Ovary (tissue), 9 donors: ENCODE measurements around the gene ELOVL3. TPM values are rescaled to one million over a fixed set of nuclear protein-coding genes. Genes with fewer than 3 reads are reported as not detected.

Experiments used
- DNase-seq, 5 donors: peaks; one replicate each; pipeline ENCODE4 v3.0.0-alpha.2; 2019 to 2020
- H3K27ac ChIP-seq, 2 donors: fragments of 200-600 bp; one replicate each; pipeline versions ENCODE4 v1.5.1 to v1.8.0; 2019 to 2022
- H3K27me3 ChIP-seq: fragments of 200-600 bp; one replicate; pipeline ENCODE4 v1.8.0; 2022
- H3K36me3 ChIP-seq: fragments of 200-600 bp; sonication (generic); one replicate; pipeline ENCODE4 v1.5.1; 2019
- H3K4me1 ChIP-seq: one replicate; pipeline ENCODE4 v1.8.1; 2013; ENCODE audit warnings: mild to moderate bottlenecking, moderate library complexity; ENCODE audit not compliant: insufficient read depth
- H3K4me3 ChIP-seq: fragments of 200-600 bp; sonication (generic); one replicate; pipeline ENCODE4 v1.5.1; 2017
- H3K9me3 ChIP-seq, 2 donors: fragments of 200-600 bp in 1 of 2; sonication (generic) in 1 of 2; one replicate each; pipeline versions ENCODE4 v1.5.1 to v1.8.1; 2013 to 2019; ENCODE audit warnings: mild to moderate bottlenecking in 1 of 2, moderate library complexity in 1 of 2
- EP300 ChIP-seq: sonication (generic); formaldehyde crosslinking; IDR thresholded peaks from one replicate; pipeline ENCODE4 v1.6.1; 2017; ENCODE audit warnings: antibody characterized with exemption
- POLR2A ChIP-seq: fragments of 450-650 bp; IDR thresholded peaks from one replicate; pipeline ENCODE4 v1.6.1; 2017; ENCODE audit warnings: antibody characterized with exemption, mild to moderate bottlenecking, moderate library complexity
- WGBS, 3 donors: extraction: QIAGEN DNeasy Blood & Tissue Kit in 1 of 3; methylation state at CpG; one replicate each; pipeline versions ENCODE4 v1.1.5 to v1.1.7; 2013 to 2017; 5-methylcytosine and 5-hydroxymethylcytosine counted together
- intact Hi-C, 4 donors: fragments of 100-400 bp; cut with DNase I; formaldehyde crosslinking; loops; one replicate each; pipeline versions ENCODE4 v1.11.0 to v1.15.1; 2022 to 2023
- polyA plus RNA-seq, 2 donors: library from polyadenylated mRNA; stranded (reverse); fragments of 200-250 nt in 1 of 2; fragments of 350-450 nt in 1 of 2; fragmentation: Illumina TruSeq in 1 of 2; extraction: RNeasy Lipid Tissue Mini Kit (QIAGEN cat#74804) in 1 of 2; gene quantifications; one replicate each; pipeline ENCODE4 v1.2.3, GENCODE V29; 2013 to 2014
- total RNA-seq, 7 donors: library from RNA; depleted of rRNA in 2 of 7; stranded (reverse); fragments of >200 nt in 2 of 7; fragmentation: NEBNext Ultra II Directional in 3 of 7; extraction: Animal tissue kit (Norgen Biotek cat#: 25700) in 3 of 7; gene quantifications; one replicate each; pipeline versions ENCODE4 v1.1.0 to v1.2.4, GENCODE V29; 2016 to 2023
- TF ChIP-seq, protein P1 (sequence below), 3 donors: fragments of 450-650 bp in 2 of 3; fragments of 200-600 bp in 1 of 3; IDR thresholded peaks; one replicate each; pipeline versions ENCODE4 v1.5.1 to v1.8.0; 2016 to 2022; ENCODE audit warnings: antibody characterized with exemption in 3 of 3, mild to moderate bottlenecking in 1 of 3
- donor health status: DM: no; HTN: no; CAD: no; lungs with moderate emphysema.
- donor health status: DM: no; HTN: no; CAD: no.
- donor health status: Bipolar disorder and iron deficiency.
- donor health status: DM: yes; HTN: yes; CAD: no.
- donor health status: DM: no; HTN: no; CAD: no.
- donor health status: DM: yes; HTN: yes; CAD: no.

The ELOVL3 gene
- total and polyA plus RNA-seq, 9 donors = 0.08 to 1.0 TPM; not detected in 7

- H3K4me3 ChIP-seq = no peak overlapping the region
- H3K9me3 ChIP-seq = no peaks in the 10 kb centered on the region
- H3K27ac ChIP-seq = no peak overlapping the region
- WGBS, 3 donors = 61 to 63% (median 63%) methylated on average over 6 of the region's 6 CpGs
- no peak for DNase-seq
- peaks cover 5% of the 10 kb centered on the region for H3K4me1 ChIP-seq
- intact Hi-C loops = no loop called here
- no peaks in the 10 kb centered on the region for H3K27me3 ChIP-seq
- TF ChIP-seq POLR2A (no peak), EP300 (no peak)
- TF ChIP-seq, protein P1, sequence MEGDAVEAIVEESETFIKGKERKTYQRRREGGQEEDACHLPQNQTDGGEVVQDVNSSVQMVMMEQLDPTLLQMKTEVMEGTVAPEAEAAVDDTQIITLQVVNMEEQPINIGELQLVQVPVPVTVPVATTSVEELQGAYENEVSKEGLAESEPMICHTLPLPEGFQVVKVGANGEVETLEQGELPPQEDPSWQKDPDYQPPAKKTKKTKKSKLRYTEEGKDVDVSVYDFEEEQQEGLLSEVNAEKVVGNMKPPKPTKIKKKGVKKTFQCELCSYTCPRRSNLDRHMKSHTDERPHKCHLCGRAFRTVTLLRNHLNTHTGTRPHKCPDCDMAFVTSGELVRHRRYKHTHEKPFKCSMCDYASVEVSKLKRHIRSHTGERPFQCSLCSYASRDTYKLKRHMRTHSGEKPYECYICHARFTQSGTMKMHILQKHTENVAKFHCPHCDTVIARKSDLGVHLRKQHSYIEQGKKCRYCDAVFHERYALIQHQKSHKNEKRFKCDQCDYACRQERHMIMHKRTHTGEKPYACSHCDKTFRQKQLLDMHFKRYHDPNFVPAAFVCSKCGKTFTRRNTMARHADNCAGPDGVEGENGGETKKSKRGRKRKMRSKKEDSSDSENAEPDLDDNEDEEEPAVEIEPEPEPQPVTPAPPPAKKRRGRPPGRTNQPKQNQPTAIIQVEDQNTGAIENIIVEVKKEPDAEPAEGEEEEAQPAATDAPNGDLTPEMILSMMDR (IDR thresholded peaks at IDR 0.05) = no peak
- H3K36me3 ChIP-seq = no peaks in the 10 kb centered on the region
Measured at GRCh38 chr10:102261842-102262241, 35.7 kb downstream of the ELOVL3 start.

DNA sequence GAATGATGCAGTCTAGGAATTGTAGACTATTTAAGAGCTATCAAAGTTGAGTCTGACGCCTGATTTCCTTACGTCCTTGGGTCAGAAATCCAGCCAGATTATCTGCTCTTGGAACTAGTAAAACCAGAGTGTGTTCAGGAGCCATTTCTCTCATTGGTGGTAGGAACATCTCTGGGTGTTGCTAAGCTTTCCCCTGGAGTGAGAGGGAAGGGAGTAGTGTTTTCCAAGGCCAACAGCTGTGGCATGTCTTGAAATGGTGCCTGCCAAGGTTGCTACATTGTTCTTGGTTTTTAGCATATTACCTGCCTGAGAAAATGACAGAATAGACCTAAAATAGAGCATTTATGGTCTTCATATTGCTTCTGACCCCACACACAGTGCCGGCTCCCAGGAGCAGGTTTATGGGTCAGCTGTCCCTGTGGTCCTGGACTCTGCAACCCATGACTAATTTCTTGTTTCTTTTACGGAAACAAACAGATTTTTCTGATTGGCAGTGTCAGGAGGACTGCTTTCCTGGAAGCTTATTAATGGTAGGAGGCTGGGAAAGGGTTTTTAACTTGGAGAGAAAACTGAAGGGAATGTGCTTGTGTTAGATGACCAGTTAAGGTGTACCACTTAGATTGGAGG, 36.8 kb downstream of the ELOVL3 start:
- no peak overlapping the region for H3K27ac ChIP-seq
- WGBS, 3 donors = 39 to 44% (median 41%) methylated on average over 4 of the region's 4 CpGs
- H3K4me3 ChIP-seq = no peak overlapping the region
- H3K27me3 ChIP-seq = no peaks in the 10 kb centered on the region
- DNase-seq = no peak
- H3K4me1 ChIP-seq = peaks cover 8% of the 10 kb centered on the region
- TF ChIP-seq POLR2A (no peak), EP300 (no peak)
- TF ChIP-seq, protein P1 (IDR thresholded peaks at IDR 0.05) = no peak
- H3K9me3 ChIP-seq = no peaks in the 10 kb centered on the region
- H3K36me3 ChIP-seq = no peaks in the 10 kb centered on the region
- intact Hi-C loops = no loop called here

- intact Hi-C loops = no loop called here
- H3K36me3 ChIP-seq = no peaks in the 10 kb centered on the region
- peaks cover 8% of the 10 kb centered on the region for H3K4me1 ChIP-seq
- TF ChIP-seq, protein P1 (IDR thresholded peaks at IDR 0.05) = no peak
- TF ChIP-seq EP300 (no peak), POLR2A (no peak)
- H3K9me3 ChIP-seq = no peaks in the 10 kb centered on the region
- DNase-seq = no peak
- H3K27me3 ChIP-seq = no peaks in the 10 kb centered on the region
- no peak overlapping the region for H3K4me3 ChIP-seq
- WGBS, 3 donors = 84 to 96% (median 91%) methylated on average over 4 of the region's 4 CpGs
- H3K27ac ChIP-seq = no peak overlapping the region
Measured at GRCh38 chr10:102264371-102264770, 38.3 kb downstream of the ELOVL3 start.

- Histone ChIP-seq H3K27ac (no peak overlapping the region), H3K4me1 (peaks cover 7% of the 10 kb centered on the region)
- WGBS, 3 donors = 98% methylated on average over 3 of the region's 3 CpGs
Measured at GRCh38 chr10:102266670-102267069, 40.6 kb downstream of the ELOVL3 start.

More at GRCh38 chr10:102266670-102267069, 40.6 kb downstream of the ELOVL3 start:
- intact Hi-C loops = no loop called here
- H3K36me3 ChIP-seq = no peaks in the 10 kb centered on the region
- H3K4me3 ChIP-seq = no peak overlapping the region
- H3K27me3 ChIP-seq = no peaks in the 10 kb centered on the region
- DNase-seq = no peak
- TF ChIP-seq, protein P1 (IDR thresholded peaks at IDR 0.05) = no peak
- TF ChIP-seq POLR2A = no peak
- TF ChIP-seq EP300 = no peak
- H3K9me3 ChIP-seq = no peaks in the 10 kb centered on the region
